GM19397 (cell line): ENCODE data around the gene SCIMP.
"Not testable (repeated sequence)": the region's sequence is repeated elsewhere in the genome, so short reads cannot be mapped to it uniquely, and the experiment has no call there.

Experiments
- ATAC-seq: cut with Tn5 transposase; IDR thresholded peaks from one replicate; pipeline ENCODE4 v1.9.1; 2021; ENCODE audit warnings: mild to moderate bottlenecking, moderate library complexity; ENCODE audit not compliant: unreplicated experiment

SCIMP gene

DNA sequence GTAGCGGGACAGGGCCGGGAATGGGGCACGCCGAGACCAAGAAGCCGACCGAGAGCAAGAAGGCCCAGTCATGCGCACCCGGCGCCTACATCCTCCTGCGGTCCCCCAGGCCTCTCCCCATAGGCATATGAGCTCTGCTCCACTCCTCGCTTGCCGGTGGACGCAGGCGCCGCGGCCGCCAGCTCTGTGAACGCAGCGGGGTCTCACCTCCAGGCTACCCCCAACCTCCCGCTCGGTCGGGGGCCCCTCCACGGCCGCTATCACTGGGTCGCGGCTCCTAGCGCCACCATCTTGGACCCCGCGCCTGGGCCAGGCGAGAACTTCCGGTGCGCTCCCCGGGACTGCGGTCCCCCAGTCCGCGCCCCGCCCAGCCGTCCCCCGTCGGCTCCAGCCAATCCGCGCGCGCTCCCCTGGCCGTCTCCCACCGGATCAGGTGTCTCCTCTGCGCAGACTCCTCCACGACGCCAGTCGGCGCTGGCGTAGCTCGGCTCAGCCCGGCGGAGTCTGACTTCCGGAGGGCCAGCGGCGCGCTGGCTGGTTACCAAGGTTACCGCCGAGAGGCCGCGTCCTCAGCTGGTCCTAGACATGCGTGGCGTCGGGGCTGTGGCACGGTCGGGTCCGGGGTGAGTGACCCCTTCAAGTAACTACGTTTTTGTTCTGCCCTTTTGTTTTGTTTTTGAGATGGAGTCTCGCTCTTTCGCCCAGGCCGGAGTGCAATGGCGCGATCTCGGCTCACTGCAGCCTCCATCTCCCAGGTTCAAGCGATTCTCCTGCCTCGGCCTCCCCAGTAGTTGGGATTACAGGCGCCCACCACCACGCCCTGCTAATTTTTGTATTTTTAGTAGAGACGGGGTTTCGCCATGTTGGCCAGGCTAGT is 42.9 kb downstream of the SCIMP start, which contains the start of gene ZNF594:
Gene ZNF594 (minus strand): TSS at position 328 of the 877 bp plus-strand sequence. CDS start 7,612 bp downstream, outside the sequence.
- ATAC-seq = peak; percentile 94

GRCh38 chr17:5184288-5184687 is 50.4 kb downstream of the SCIMP start:
- ATAC-seq = no peak

GRCh38 chr17:5183410-5183793 is 51.3 kb downstream of the SCIMP start:
- no peak for ATAC-seq

- ATAC-seq = no peak
Observed at GRCh38 chr17:5182597-5183409, 51.9 kb downstream of the SCIMP start.

- ATAC-seq = no peak
Observed at GRCh38 chr17:5181509-5182305, 53.0 kb downstream of the SCIMP start.

DNA sequence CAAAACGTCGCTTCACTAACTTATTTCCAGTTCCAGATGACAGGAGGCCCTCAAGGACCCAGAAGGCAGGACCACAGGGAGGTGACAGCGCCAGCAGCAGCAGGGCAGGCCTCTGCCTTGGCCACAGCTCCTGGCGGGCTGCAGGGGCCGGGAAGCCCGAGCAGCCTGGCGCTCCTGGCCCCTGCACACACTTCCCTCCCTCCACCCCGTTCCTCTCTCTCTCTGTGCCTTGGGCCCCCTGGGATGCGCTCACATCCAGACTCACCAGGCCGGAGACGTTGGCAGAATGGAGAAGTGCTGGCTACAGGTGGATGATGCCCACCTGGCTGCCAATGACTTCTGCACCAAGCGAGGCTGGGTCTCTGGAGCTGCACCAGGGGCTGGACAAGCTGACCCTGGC is 55.7 kb downstream of the SCIMP start:
- ATAC-seq = no peak

- ATAC-seq = not testable (repeated sequence)
Observed at GRCh38 chr17:5175027-5175426, 59.6 kb downstream of the SCIMP start.

- ATAC-seq = not testable (repeated sequence)
Observed at GRCh38 chr17:5165791-5166564, 68.7 kb downstream of the SCIMP start.

- no peak for ATAC-seq
Observed at GRCh38 chr17:5164436-5164835, 70.2 kb downstream of the SCIMP start.

- ATAC-seq = not testable (repeated sequence)
Observed at GRCh38 chr17:5161793-5162192, 72.9 kb downstream of the SCIMP start.

GRCh38 chr17:5160702-5161101 is 74.0 kb downstream of the SCIMP start:
- not testable (repeated sequence) for ATAC-seq
